ENCODE measurements around the gene PTPRD. TPM values are rescaled to one million over a fixed set of nuclear protein-coding genes. Genes with fewer than 3 reads are reported as not detected.

PTPRD gene
- total RNA-seq, 1 donor from 2014 or later: 136 TPM

DNA sequence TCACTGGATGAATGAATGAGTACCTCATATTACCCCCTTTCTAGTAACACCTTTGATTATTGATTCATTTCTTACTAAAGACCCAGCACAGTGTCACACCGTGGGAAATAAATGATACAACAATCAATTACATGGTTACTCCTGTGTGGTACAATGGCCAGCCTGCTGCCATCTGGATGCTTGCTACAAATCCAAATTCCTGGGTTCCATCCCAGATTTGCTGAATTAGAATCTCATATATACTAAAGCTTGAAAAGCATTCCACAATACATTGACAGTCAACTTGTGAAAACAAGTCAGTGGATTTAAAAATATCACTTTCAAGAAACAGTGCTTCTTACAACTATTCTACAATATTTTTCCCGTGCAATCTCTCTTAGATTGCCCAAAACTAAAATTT is 989.3 kb downstream of the PTPRD start:
- Mint-ChIP-seq H3K27ac (no peak overlapping the region), H3K27me3 (ENCODE audit: insufficient read depth, low read depth) (no peaks in the 10 kb centered on the region), H3K4me1 (peaks cover 10% of the 10 kb centered on the region), H3K4me3 (no peak overlapping the region), H3K9me3 (no peaks in the 10 kb centered on the region), H3K36me3 (no peaks in the 10 kb centered on the region)
- H3K4me1 ChIP-seq: no peaks in the 10 kb centered on the region
- H3K9ac ChIP-seq: no peak overlapping the region
- no peaks in the 10 kb centered on the region for H3K79me2 ChIP-seq (ENCODE audit: low read depth)
- no peak overlapping the region for H3K4me2 ChIP-seq
- no peak overlapping the region for H3K27ac ChIP-seq
- H2AFZ ChIP-seq (replicated peaks): no peak overlapping the region
- H4K20me1 ChIP-seq (ENCODE audit: low read depth): no peaks in the 10 kb centered on the region
- no peak for DNase-seq (ENCODE audit: low spot score)
- no peaks in the 10 kb centered on the region for H3K9me3 ChIP-seq (ENCODE audit: low read depth)
- H3K4me3 ChIP-seq: no peak overlapping the region
- no peaks in the 10 kb centered on the region for H3F3A ChIP-seq (ENCODE audit: low read depth)
- TF ChIP-seq EZH2phosphoT487 (IDR thresholded peaks at IDR 0.05): no peak
- TF ChIP-seq EZH2 (IDR thresholded peaks at IDR 0.05): no peak
- no peak for TF ChIP-seq CTCF (IDR thresholded peaks at IDR 0.05)
- no peaks in the 10 kb centered on the region for H3K27me3 ChIP-seq
- H3K36me3 ChIP-seq: no peaks in the 10 kb centered on the region

GRCh38 chr9:9621355-9621940 is 991.4 kb downstream of the PTPRD start:
- Histone ChIP-seq H3K27ac (no peak overlapping the region), H3K4me1 (no peaks in the 10 kb centered on the region), H3K9me3 (ENCODE audit: low read depth) (no peaks in the 10 kb centered on the region), H3F3A (ENCODE audit: low read depth) (no peaks in the 10 kb centered on the region), H3K79me2 (ENCODE audit: low read depth) (no peaks in the 10 kb centered on the region), H4K20me1 (ENCODE audit: low read depth) (no peaks in the 10 kb centered on the region), H3K36me3 (no peaks in the 10 kb centered on the region), H2AFZ (replicated peaks) (no peak overlapping the region), H3K4me2 (no peak overlapping the region), H3K4me3 (no peak overlapping the region), H3K9ac (no peak overlapping the region), H3K27me3 (no peaks in the 10 kb centered on the region)
- Mint-ChIP-seq H3K36me3 (no peaks in the 10 kb centered on the region), H3K27me3 (ENCODE audit: insufficient read depth, low read depth) (no peaks in the 10 kb centered on the region), H3K27ac (no peak overlapping the region), H3K4me1 (peaks cover 10% of the 10 kb centered on the region), H3K4me3 (no peak overlapping the region), H3K9me3 (no peaks in the 10 kb centered on the region)
- TF ChIP-seq EZH2phosphoT487 (IDR thresholded peaks at IDR 0.05) (no peak), CTCF (IDR thresholded peaks at IDR 0.05) (no peak), EZH2 (IDR thresholded peaks at IDR 0.05) (no peak)
- DNase-seq (ENCODE audit: low spot score): no peak

GRCh38 chr9:9620736-9621135 is 992.1 kb downstream of the PTPRD start:
- Mint-ChIP-seq H3K36me3 (no peaks in the 10 kb centered on the region), H3K4me3 (no peak overlapping the region), H3K9me3 (no peaks in the 10 kb centered on the region), H3K27ac (no peak overlapping the region), H3K27me3 (ENCODE audit: insufficient read depth, low read depth) (no peaks in the 10 kb centered on the region), H3K4me1 (peaks cover 10% of the 10 kb centered on the region)
- TF ChIP-seq CTCF (IDR thresholded peaks at IDR 0.05): no peak
- no peak for TF ChIP-seq EZH2 (IDR thresholded peaks at IDR 0.05)
- TF ChIP-seq EZH2phosphoT487 (IDR thresholded peaks at IDR 0.05): no peak
- DNase-seq (ENCODE audit: low spot score): no peak
- Histone ChIP-seq H3K36me3 (no peaks in the 10 kb centered on the region), H3K9ac (no peak overlapping the region), H3K4me3 (no peak overlapping the region), H3K27me3 (no peaks in the 10 kb centered on the region), H3F3A (ENCODE audit: low read depth) (no peaks in the 10 kb centered on the region), H3K9me3 (ENCODE audit: low read depth) (no peaks in the 10 kb centered on the region), H3K4me2 (no peak overlapping the region), H3K27ac (no peak overlapping the region), H2AFZ (replicated peaks) (no peak overlapping the region), H3K79me2 (ENCODE audit: low read depth) (no peaks in the 10 kb centered on the region), H3K4me1 (no peaks in the 10 kb centered on the region), H4K20me1 (ENCODE audit: low read depth) (no peaks in the 10 kb centered on the region)

Data from neural progenitor cell (in vitro differentiated cells).